Ramos (cell line): Measurements from ENCODE around the gene ABCG1.

Source experiments
- in situ Hi-C: fragments of 300-500 bp; cut with MboI; formaldehyde crosslinking; loops from one replicate; pipeline ENCODE4 v1.14.3; 2022; ENCODE audit warnings: low sequenced_read_pairs; ENCODE audit not compliant: unreplicated experiment

The ABCG1 gene

GRCh38 chr21:42191064-42191463, 27.9 kb upstream of the ABCG1 start:
- in situ Hi-C loops = no loop called here

GRCh38 chr21:42191696-42192595, 27.0 kb upstream of the ABCG1 start:
- in situ Hi-C loops = no loop called here

GRCh38 chr21:42193131-42193671, 25.7 kb upstream of the ABCG1 start:
- in situ Hi-C loops = no loop called here

- in situ Hi-C loops = no loop called here
These were observed 25.2 kb upstream of the ABCG1 start for GRCh38 chr21:42193721-42194120.

- in situ Hi-C loops = no loop called here
These were observed 24.1 kb upstream of the ABCG1 start for GRCh38 chr21:42194863-42195262.

- in situ Hi-C loops = no loop called here
These were observed 23.4 kb upstream of the ABCG1 start for GRCh38 chr21:42195378-42196031.

- in situ Hi-C loops = no loop called here
These were observed 19.7 kb upstream of the ABCG1 start for GRCh38 chr21:42198929-42199867.

GRCh38 chr21:42199868-42200463, 19.0 kb upstream of the ABCG1 start:
- in situ Hi-C loops = no loop called here

- in situ Hi-C loops = no loop called here
These were observed 17.9 kb upstream of the ABCG1 start for GRCh38 chr21:42200906-42201614.

GRCh38 chr21:42201615-42202161, 17.3 kb upstream of the ABCG1 start:
- in situ Hi-C loops = no loop called here

GRCh38 chr21:42202321-42202720, 16.6 kb upstream of the ABCG1 start:
- in situ Hi-C loops = no loop called here

- in situ Hi-C loops = no loop called here
These were observed 15.6 kb upstream of the ABCG1 start for GRCh38 chr21:42203321-42203720.

- in situ Hi-C loops = no loop called here
These were observed 15.0 kb upstream of the ABCG1 start for GRCh38 chr21:42203936-42204335.

- in situ Hi-C loops = no loop called here
These were observed 11.5 kb upstream of the ABCG1 start for GRCh38 chr21:42207426-42207825.

- in situ Hi-C loops = no loop called here
These were observed 10.9 kb upstream of the ABCG1 start for GRCh38 chr21:42208036-42208435.

GRCh38 chr21:42208801-42209490, 10.0 kb upstream of the ABCG1 start:
- in situ Hi-C loops = no loop called here

GRCh38 chr21:42209801-42210479, 9.0 kb upstream of the ABCG1 start:
- in situ Hi-C loops = no loop called here

GRCh38 chr21:42212266-42212665, 6.7 kb upstream of the ABCG1 start:
- in situ Hi-C loops = no loop called here
